Loucy (cell line): ENCODE data around the gene CACNG5.

ENCODE experiments used
- H2AFZ ChIP-seq: fragments of 200-600 bp; sonication (generic); 2 replicates; pipeline ENCODE4 v1.6.0; 2016; ENCODE audit warnings: antibody characterized with exemption, mild to moderate bottlenecking, low read length, moderate library complexity
- H3F3A ChIP-seq: fragments of 200-600 bp; 2 replicates; pipeline ENCODE4 v1.6.0; 2016; ENCODE audit warnings: antibody characterized with exemption, low read depth, mild to moderate bottlenecking
- H3K27me3 ChIP-seq: fragments of 200-600 bp; sonication (generic); 2 replicates; pipeline ENCODE4 v1.6.1; 2014; ENCODE audit warnings: low read length, mild to moderate bottlenecking; ENCODE audit not compliant: insufficient read depth, poor library complexity, severe bottlenecking
- H3K36me3 ChIP-seq: fragments of 200-600 bp; sonication (generic); 2 replicates; pipeline ENCODE4 v1.6.1; 2016; ENCODE audit warnings: low read length; ENCODE audit not compliant: insufficient read depth
- H3K4me1 ChIP-seq: fragments of 200-600 bp; sonication (generic); 2 replicates; pipeline ENCODE4 v1.5.1; 2014; ENCODE audit warnings: low read length, mild to moderate bottlenecking; ENCODE audit not compliant: insufficient read depth, poor library complexity, severe bottlenecking
- H3K4me2 ChIP-seq: fragments of 200-600 bp; sonication (generic); 2 replicates; pipeline ENCODE4 v1.6.0; 2014; ENCODE audit warnings: antibody characterized with exemption, low read length, low read depth, mild to moderate bottlenecking; ENCODE audit not compliant: poor library complexity, severe bottlenecking
- H3K4me3 ChIP-seq: fragments of 200-600 bp; sonication (generic); 2 replicates; pipeline ENCODE4 v1.5.1; 2014; ENCODE audit warnings: low read length, mild to moderate bottlenecking, mixed read lengths; ENCODE audit not compliant: poor library complexity, severe bottlenecking
- H3K79me2 ChIP-seq: fragments of 200-600 bp; sonication (generic); 2 replicates; pipeline ENCODE4 v1.6.1; 2014; ENCODE audit warnings: low read length; ENCODE audit not compliant: insufficient read depth
- H3K9ac ChIP-seq: fragments of 200-600 bp; sonication (generic); 2 replicates; pipeline ENCODE4 v1.6.0; 2014; ENCODE audit warnings: mild to moderate bottlenecking, low read depth, low read length, moderate library complexity; ENCODE audit not compliant: poor library complexity, severe bottlenecking
- H3K9me2 ChIP-seq: fragments of 200-600 bp; sonication (generic); replicated peaks from 2 replicates; pipeline ENCODE4 v1.6.1; 2016; ENCODE audit warnings: low read depth, low read length, mixed read lengths
- H3K9me3 ChIP-seq: fragments of 200-600 bp; sonication (generic); 2 replicates; pipeline ENCODE4 v1.6.1; 2014; ENCODE audit warnings: mild to moderate bottlenecking, antibody characterized with exemption, low read length, low read depth; ENCODE audit not compliant: insufficient read depth
- H4K20me1 ChIP-seq: fragments of 200-600 bp; sonication (generic); 2 replicates; pipeline ENCODE4 v1.6.0; 2014; ENCODE audit warnings: antibody characterized with exemption, low read length, mild to moderate bottlenecking; ENCODE audit not compliant: insufficient read depth, poor library complexity, severe bottlenecking
- CTCF ChIP-seq: fragments of 200-600 bp; sonication (generic); conservative IDR thresholded peaks from 2 replicates; pipeline ENCODE4 v1.5.1; 2014; ENCODE audit warnings: mild to moderate bottlenecking, antibody characterized with exemption, low read length
- EZH2phosphoT487 ChIP-seq: fragments of 200-600 bp; IDR thresholded peaks from 2 replicates; pipeline ENCODE4 v1.6.1; 2018; ENCODE audit warnings: antibody characterized with exemption, mild to moderate bottlenecking, moderate library complexity, borderline replicate concordance

CACNG5 gene

GRCh38 chr17:66910651-66911285 is 75.9 kb downstream of the CACNG5 start:
- no peaks in the 10 kb centered on the region for H3F3A ChIP-seq
- H3K4me2 ChIP-seq: no peak overlapping the region
- H3K9ac ChIP-seq: no peak overlapping the region
- no peaks in the 10 kb centered on the region for H3K9me3 ChIP-seq
- H3K4me1 ChIP-seq: no peaks in the 10 kb centered on the region
- H3K36me3 ChIP-seq: no peaks in the 10 kb centered on the region
- H4K20me1 ChIP-seq: no peaks in the 10 kb centered on the region
- no peak overlapping the region for H3K4me3 ChIP-seq
- no peak overlapping the region for H2AFZ ChIP-seq
- TF ChIP-seq CTCF (no peak), EZH2phosphoT487 (no peak)
- no peaks in the 10 kb centered on the region for H3K27me3 ChIP-seq
- no peaks in the 10 kb centered on the region for H3K9me2 ChIP-seq
- H3K79me2 ChIP-seq: no peaks in the 10 kb centered on the region

GRCh38 chr17:66915204-66915611 is 80.3 kb downstream of the CACNG5 start:
- Histone ChIP-seq H3K9ac (no peak overlapping the region), H3K27me3 (no peaks in the 10 kb centered on the region), H3K4me1 (no peaks in the 10 kb centered on the region), H3K9me3 (no peaks in the 10 kb centered on the region), H4K20me1 (no peaks in the 10 kb centered on the region), H3F3A (no peaks in the 10 kb centered on the region), H2AFZ (no peak overlapping the region), H3K79me2 (no peaks in the 10 kb centered on the region), H3K4me2 (no peak overlapping the region), H3K4me3 (no peak overlapping the region), H3K36me3 (no peaks in the 10 kb centered on the region), H3K9me2 (no peaks in the 10 kb centered on the region)
- TF ChIP-seq CTCF: 0 out of 2 replicates have a peak, but pooled peaks have one; percentile 17
- TF ChIP-seq EZH2phosphoT487: no peak

- Histone ChIP-seq H3K9ac (no peak overlapping the region), H3K9me3 (no peaks in the 10 kb centered on the region), H3K4me2 (no peak overlapping the region), H3K4me3 (no peak overlapping the region), H3K9me2 (no peaks in the 10 kb centered on the region), H3K36me3 (no peaks in the 10 kb centered on the region), H3F3A (no peaks in the 10 kb centered on the region), H3K4me1 (no peaks in the 10 kb centered on the region), H3K79me2 (no peaks in the 10 kb centered on the region), H2AFZ (no peak overlapping the region), H3K27me3 (no peaks in the 10 kb centered on the region), H4K20me1 (no peaks in the 10 kb centered on the region)
- TF ChIP-seq EZH2phosphoT487 (no peak), CTCF (no peak)
Measured at GRCh38 chr17:66915792-66916191, 80.9 kb downstream of the CACNG5 start.
